K562 (cell line): ENCODE results near the gene PLCB3. TPM values are rescaled to one million over a fixed set of nuclear protein-coding genes. Genes with fewer than 3 reads are reported as not detected.

ENCODE experiments used
- ADNP ChIP-seq: fragments of 200-800 bp; sonication (Bioruptor generic); IDR thresholded peaks from 2 replicates; pipeline ENCODE4 v1.6.1; 2016; ENCODE audit warnings: missing genetic modification characterization, missing compliant biosample characterization
- ESRRB ChIP-seq: fragments of 250-450 bp; sonication (Bioruptor Pico); IDR thresholded peaks from 2 replicates; pipeline ENCODE4 v1.5.0; 2020; ENCODE audit warnings: mild to moderate bottlenecking, moderate library complexity, borderline replicate concordance
- KDM4B ChIP-seq, 2 experiments: fragments of 450-650 bp in 1 of 2; sonication (generic) in 1 of 2; IDR thresholded peaks; 2 replicates each; pipeline ENCODE4 v1.6.1; 2016 to 2017; ENCODE audit warnings: borderline replicate concordance in 2 of 2, antibody characterized with exemption in 1 of 2, low read depth in 1 of 2, mild to moderate bottlenecking in 1 of 2
- KLF13 ChIP-seq: fragments of 450-650 bp; IDR thresholded peaks from 2 replicates; pipeline ENCODE4 v1.6.1; 2016; ENCODE audit warnings: missing genetic modification characterization, low read depth, mild to moderate bottlenecking, missing compliant biosample characterization, moderate library complexity, borderline replicate concordance
- NFIC ChIP-seq: fragments of 450-650 bp; IDR thresholded peaks from 2 replicates; pipeline ENCODE4 v1.6.1; 2017; ENCODE audit warnings: mild to moderate bottlenecking, inconsistent platforms
- TBL1XR1 ChIP-seq, 2 experiments: IDR thresholded peaks; 2 replicates each; pipeline ENCODE4 v1.6.1; 2012; ENCODE audit warnings: improper control_type of control experiment in 2 of 2, low read length in 2 of 2, mild to moderate bottlenecking in 1 of 2
- ZC3H8 ChIP-seq: fragments of 450-650 bp; IDR thresholded peaks from 2 replicates; pipeline ENCODE4 v1.6.1; 2017
- ZNF282 ChIP-seq: sonication (generic); formaldehyde crosslinking; IDR thresholded peaks from 2 replicates; pipeline ENCODE4 v1.8.1; 2023; ENCODE audit warnings: missing genetic modification reagents
- ZNF316 ChIP-seq: fragments of 450-650 bp; IDR thresholded peaks from 2 replicates; pipeline ENCODE4 v1.6.1; 2016
- ZNF766 ChIP-seq: fragments of 200-800 bp; sonication (Bioruptor generic); conservative IDR thresholded peaks from 2 replicates; pipeline ENCODE4 v1.6.1; 2016; ENCODE audit warnings: missing genetic modification characterization, missing compliant biosample characterization
- polyA plus RNA-seq, 8 experiments: library from polyadenylated mRNA; depleted of rRNA in 4 of 8; stranded (reverse) in 5 of 8; unstranded in 3 of 8; fragments of >200 nt; fragmentation: Nextera tagmentation in 2 of 8; fragmentation: Illumina TruSeq in 1 of 8; extraction: Ambion mirVana in 2 of 8; extraction: Trizol in 1 of 8; gene quantifications; 2 replicates each; pipeline versions ENCODE4 v1.2.1 to v1.2.3, GENCODE V29; 2011 to 2014; ENCODE audit warnings: inconsistent platforms in 1 of 8, missing spikeins in 1 of 8
- total RNA-seq, 7 experiments: library from RNA; depleted of rRNA in 6 of 7; stranded (reverse); fragments of >200 nt in 6 of 7; fragmentation: Illumina TruSeq in 2 of 7; extraction: Trizol in 2 of 7; gene quantifications; 2 replicates each; pipeline versions ENCODE4 v1.2.1 to v1.2.3, GENCODE V29; 2011 to 2021; ENCODE audit warnings: low replicate concordance in 1 of 7
- TF ChIP-seq, protein P1 (sequence below): fragments of 250-450 bp; sonication (Bioruptor Pico); IDR thresholded peaks from 2 replicates; pipeline ENCODE4 v1.4.0; 2020; ENCODE audit warnings: mild to moderate bottlenecking, moderate library complexity
- TF ChIP-seq, protein P2 (sequence below), 2 experiments: fragments of 200-800 bp in 1 of 2; sonication (Bioruptor generic) in 1 of 2; sonication (generic) in 1 of 2; formaldehyde crosslinking in 1 of 2; IDR thresholded peaks in 1 of 2; conservative IDR thresholded peaks in 1 of 2; 2 replicates each; pipeline versions ENCODE4 v1.5.0 to v1.6.1; 2016 to 2020; ENCODE audit warnings: missing compliant biosample characterization in 1 of 2, missing genetic modification characterization in 1 of 2, missing genetic modification reagents in 1 of 2
- TF ChIP-seq, protein P3 (sequence below): fragments of 450-650 bp; formaldehyde crosslinking; conservative IDR thresholded peaks from 2 replicates; pipeline ENCODE4 v1.4.0; 2022; ENCODE audit warnings: mild to moderate bottlenecking, missing genetic modification characterization
- TF ChIP-seq, protein P4 (sequence below): fragments of 200-400 bp; formaldehyde crosslinking; IDR thresholded peaks from 2 replicates; pipeline ENCODE4 v1.6.1; 2017; ENCODE audit warnings: mild to moderate bottlenecking, low read depth, low read length, moderate library complexity
- TF ChIP-seq, protein P5 (sequence below): sonication (generic); formaldehyde crosslinking; IDR thresholded peaks from 2 replicates; pipeline ENCODE4 v1.8.0; 2022; ENCODE audit warnings: mild to moderate bottlenecking, low read depth, missing genetic modification reagents
- TF ChIP-seq, protein P6 (sequence below): sonication (generic); formaldehyde crosslinking; IDR thresholded peaks from 2 replicates; pipeline ENCODE4 v1.8.0; 2023; ENCODE audit warnings: mild to moderate bottlenecking, missing genetic modification reagents

PLCB3 gene
- total and polyA plus RNA-seq, 9 of the 15 experiments (the other 6 are each of a cell fraction or from before 2014, with no cell fraction given) = 0.31 to 44.8 (median 14.6) TPM

DNA sequence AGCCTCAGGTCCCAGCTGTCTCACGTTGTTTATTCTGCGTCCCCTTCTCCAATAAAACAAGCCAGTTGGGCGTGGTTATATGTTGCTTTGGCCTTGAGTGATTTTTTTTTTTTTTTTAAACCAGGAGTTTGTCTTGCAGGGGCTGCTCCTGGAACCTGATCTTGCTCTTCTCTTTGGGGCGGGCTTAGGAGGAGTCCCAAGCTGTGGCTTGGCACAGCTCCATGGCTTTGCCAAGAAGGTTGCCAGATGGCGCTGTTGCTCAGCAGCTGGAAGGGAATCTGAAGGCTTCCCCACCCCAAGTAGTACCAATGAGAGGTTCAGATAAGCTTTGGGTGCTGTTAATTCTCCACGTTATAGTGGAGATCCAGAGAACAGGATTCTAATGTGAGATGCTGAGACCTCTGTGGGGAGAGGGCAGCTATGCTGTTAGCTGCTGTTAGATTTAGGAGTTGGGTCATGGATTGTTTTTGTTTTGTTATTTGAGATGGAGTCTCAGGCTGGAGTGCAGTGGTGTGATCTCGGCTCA lies 46.8 kb upstream of the PLCB3 start (continued):
- TF ChIP-seq, protein P1, sequence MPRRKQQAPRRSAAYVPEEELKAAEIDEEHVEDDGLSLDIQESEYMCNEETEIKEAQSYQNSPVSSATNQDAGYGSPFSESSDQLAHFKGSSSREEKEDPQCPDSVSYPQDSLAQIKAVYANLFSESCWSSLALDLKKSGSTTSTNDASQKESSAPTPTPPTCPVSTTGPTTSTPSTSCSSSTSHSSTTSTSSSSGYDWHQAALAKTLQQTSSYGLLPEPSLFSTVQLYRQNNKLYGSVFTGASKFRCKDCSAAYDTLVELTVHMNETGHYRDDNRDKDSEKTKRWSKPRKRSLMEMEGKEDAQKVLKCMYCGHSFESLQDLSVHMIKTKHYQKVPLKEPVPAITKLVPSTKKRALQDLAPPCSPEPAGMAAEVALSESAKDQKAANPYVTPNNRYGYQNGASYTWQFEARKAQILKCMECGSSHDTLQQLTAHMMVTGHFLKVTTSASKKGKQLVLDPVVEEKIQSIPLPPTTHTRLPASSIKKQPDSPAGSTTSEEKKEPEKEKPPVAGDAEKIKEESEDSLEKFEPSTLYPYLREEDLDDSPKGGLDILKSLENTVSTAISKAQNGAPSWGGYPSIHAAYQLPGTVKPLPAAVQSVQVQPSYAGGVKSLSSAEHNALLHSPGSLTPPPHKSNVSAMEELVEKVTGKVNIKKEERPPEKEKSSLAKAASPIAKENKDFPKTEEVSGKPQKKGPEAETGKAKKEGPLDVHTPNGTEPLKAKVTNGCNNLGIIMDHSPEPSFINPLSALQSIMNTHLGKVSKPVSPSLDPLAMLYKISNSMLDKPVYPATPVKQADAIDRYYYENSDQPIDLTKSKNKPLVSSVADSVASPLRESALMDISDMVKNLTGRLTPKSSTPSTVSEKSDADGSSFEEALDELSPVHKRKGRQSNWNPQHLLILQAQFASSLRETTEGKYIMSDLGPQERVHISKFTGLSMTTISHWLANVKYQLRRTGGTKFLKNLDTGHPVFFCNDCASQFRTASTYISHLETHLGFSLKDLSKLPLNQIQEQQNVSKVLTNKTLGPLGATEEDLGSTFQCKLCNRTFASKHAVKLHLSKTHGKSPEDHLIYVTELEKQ = no peak
- TF ChIP-seq, protein P2, sequence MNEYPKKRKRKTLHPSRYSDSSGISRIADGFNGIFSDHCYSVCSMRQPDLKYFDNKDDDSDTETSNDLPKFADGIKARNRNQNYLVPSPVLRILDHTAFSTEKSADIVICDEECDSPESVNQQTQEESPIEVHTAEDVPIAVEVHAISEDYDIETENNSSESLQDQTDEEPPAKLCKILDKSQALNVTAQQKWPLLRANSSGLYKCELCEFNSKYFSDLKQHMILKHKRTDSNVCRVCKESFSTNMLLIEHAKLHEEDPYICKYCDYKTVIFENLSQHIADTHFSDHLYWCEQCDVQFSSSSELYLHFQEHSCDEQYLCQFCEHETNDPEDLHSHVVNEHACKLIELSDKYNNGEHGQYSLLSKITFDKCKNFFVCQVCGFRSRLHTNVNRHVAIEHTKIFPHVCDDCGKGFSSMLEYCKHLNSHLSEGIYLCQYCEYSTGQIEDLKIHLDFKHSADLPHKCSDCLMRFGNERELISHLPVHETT (CRISPR knock-in tag; conservative IDR thresholded peaks at IDR 0.05 in 1 of 2, IDR thresholded peaks at IDR 0.05 in 1 of 2) = no peak
- no peak for TF ChIP-seq ZC3H8
- no peak for TF ChIP-seq KDM4B (IDR thresholded peaks at IDR 0.05; ENCODE audit: borderline replicate concordance in 2 of 2, low read depth in 1 of 2)
- TF ChIP-seq ZNF316 = no peak
- TF ChIP-seq ZNF766 (CRISPR knock-in tag) = no peak
- TF ChIP-seq ESRRB (CRISPR knock-in tag) = no peak
- TF ChIP-seq, protein P3, sequence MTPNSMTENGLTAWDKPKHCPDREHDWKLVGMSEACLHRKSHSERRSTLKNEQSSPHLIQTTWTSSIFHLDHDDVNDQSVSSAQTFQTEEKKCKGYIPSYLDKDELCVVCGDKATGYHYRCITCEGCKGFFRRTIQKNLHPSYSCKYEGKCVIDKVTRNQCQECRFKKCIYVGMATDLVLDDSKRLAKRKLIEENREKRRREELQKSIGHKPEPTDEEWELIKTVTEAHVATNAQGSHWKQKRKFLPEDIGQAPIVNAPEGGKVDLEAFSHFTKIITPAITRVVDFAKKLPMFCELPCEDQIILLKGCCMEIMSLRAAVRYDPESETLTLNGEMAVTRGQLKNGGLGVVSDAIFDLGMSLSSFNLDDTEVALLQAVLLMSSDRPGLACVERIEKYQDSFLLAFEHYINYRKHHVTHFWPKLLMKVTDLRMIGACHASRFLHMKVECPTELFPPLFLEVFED = no peak
- TF ChIP-seq NFIC = peak; percentile 99
- TF ChIP-seq ADNP = no peak
- TF ChIP-seq, protein P4, sequence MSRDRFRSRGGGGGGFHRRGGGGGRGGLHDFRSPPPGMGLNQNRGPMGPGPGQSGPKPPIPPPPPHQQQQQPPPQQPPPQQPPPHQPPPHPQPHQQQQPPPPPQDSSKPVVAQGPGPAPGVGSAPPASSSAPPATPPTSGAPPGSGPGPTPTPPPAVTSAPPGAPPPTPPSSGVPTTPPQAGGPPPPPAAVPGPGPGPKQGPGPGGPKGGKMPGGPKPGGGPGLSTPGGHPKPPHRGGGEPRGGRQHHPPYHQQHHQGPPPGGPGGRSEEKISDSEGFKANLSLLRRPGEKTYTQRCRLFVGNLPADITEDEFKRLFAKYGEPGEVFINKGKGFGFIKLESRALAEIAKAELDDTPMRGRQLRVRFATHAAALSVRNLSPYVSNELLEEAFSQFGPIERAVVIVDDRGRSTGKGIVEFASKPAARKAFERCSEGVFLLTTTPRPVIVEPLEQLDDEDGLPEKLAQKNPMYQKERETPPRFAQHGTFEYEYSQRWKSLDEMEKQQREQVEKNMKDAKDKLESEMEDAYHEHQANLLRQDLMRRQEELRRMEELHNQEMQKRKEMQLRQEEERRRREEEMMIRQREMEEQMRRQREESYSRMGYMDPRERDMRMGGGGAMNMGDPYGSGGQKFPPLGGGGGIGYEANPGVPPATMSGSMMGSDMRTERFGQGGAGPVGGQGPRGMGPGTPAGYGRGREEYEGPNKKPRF = no peak
- TF ChIP-seq KLF13 (tag) = no peak
- TF ChIP-seq ZNF282 (CRISPR knock-in tag) = no peak
- TF ChIP-seq, protein P5, sequence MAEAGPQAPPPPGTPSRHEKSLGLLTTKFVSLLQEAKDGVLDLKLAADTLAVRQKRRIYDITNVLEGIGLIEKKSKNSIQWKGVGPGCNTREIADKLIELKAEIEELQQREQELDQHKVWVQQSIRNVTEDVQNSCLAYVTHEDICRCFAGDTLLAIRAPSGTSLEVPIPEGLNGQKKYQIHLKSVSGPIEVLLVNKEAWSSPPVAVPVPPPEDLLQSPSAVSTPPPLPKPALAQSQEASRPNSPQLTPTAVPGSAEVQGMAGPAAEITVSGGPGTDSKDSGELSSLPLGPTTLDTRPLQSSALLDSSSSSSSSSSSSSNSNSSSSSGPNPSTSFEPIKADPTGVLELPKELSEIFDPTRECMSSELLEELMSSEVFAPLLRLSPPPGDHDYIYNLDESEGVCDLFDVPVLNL (CRISPR knock-in tag) = no peak
- TF ChIP-seq, protein P6, sequence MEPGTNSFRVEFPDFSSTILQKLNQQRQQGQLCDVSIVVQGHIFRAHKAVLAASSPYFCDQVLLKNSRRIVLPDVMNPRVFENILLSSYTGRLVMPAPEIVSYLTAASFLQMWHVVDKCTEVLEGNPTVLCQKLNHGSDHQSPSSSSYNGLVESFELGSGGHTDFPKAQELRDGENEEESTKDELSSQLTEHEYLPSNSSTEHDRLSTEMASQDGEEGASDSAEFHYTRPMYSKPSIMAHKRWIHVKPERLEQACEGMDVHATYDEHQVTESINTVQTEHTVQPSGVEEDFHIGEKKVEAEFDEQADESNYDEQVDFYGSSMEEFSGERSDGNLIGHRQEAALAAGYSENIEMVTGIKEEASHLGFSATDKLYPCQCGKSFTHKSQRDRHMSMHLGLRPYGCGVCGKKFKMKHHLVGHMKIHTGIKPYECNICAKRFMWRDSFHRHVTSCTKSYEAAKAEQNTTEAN (CRISPR knock-in tag) = no peak
- TF ChIP-seq TBL1XR1 (IDR thresholded peaks at IDR 0.05; ENCODE audit: low read length in 2 of 2) = peak in 1 of 2 experiments; percentile 57; a peak in 2 of 4 replicates
